HEK293T (cell line): ENCODE results near the gene CCDC7.

Experiments used
- CTCF ChIA-PET: fragments of 350-600 bp; formaldehyde crosslinking; extraction: SDS; loops from one replicate; lab custom pipeline; 2021; ENCODE audit warnings: antibody characterized with exemption, inconsistent platforms; lab: Yijun Ruan, JAX
- POLR2A ChIA-PET: fragments of 350-600 bp; formaldehyde crosslinking; extraction: SDS; loops from one replicate; lab custom pipeline; 2020; ENCODE audit warnings: antibody characterized with exemption, inconsistent platforms; lab: Yijun Ruan, JAX
- DNase-seq: peaks from one replicate; pipeline ENCODE4 v3.0.0; 2012; ENCODE audit warnings: mixed read lengths; ENCODE audit errors: extremely low spot score
- ARNT ChIP-seq: fragments of 450-650 bp; IDR thresholded peaks from 2 replicates; pipeline ENCODE4 v1.6.1; 2017; ENCODE audit warnings: mild to moderate bottlenecking
- BHLHE40 ChIP-seq: fragments of 450-650 bp; IDR thresholded peaks from 2 replicates; pipeline ENCODE4 v1.6.1; 2016; ENCODE audit warnings: mild to moderate bottlenecking, moderate library complexity, borderline replicate concordance
- CTBP1 ChIP-seq: fragments of 450-650 bp; IDR thresholded peaks from 2 replicates; pipeline ENCODE4 v1.6.1; 2016; ENCODE audit warnings: borderline replicate concordance
- ELF4 ChIP-seq: fragments of 450-650 bp; IDR thresholded peaks from 2 replicates; pipeline ENCODE4 v1.6.1; 2017; ENCODE audit warnings: antibody characterized with exemption
- FOXA1 ChIP-seq: fragments of 450-650 bp; IDR thresholded peaks from 2 replicates; pipeline ENCODE4 v1.6.1; 2016; ENCODE audit warnings: mild to moderate bottlenecking
- FOXK2 ChIP-seq: fragments of 450-650 bp; IDR thresholded peaks from 2 replicates; pipeline ENCODE4 v1.6.1; 2016; ENCODE audit warnings: mild to moderate bottlenecking
- FOXM1 ChIP-seq: fragments of 450-650 bp; IDR thresholded peaks from 2 replicates; pipeline ENCODE4 v1.6.1; 2017; ENCODE audit warnings: mild to moderate bottlenecking, borderline replicate concordance
- HDGF ChIP-seq: fragments of 450-650 bp; IDR thresholded peaks from 2 replicates; pipeline ENCODE4 v1.6.1; 2017; ENCODE audit warnings: antibody characterized with exemption, borderline replicate concordance
- L3MBTL2 ChIP-seq: fragments of 450-650 bp; conservative IDR thresholded peaks from 2 replicates; pipeline ENCODE4 v1.6.1; 2016; ENCODE audit warnings: mild to moderate bottlenecking
- LEF1 ChIP-seq: fragments of 450-650 bp; IDR thresholded peaks from 2 replicates; pipeline ENCODE4 v1.6.1; 2017; ENCODE audit warnings: mild to moderate bottlenecking, borderline replicate concordance
- NFRKB ChIP-seq: fragments of 450-650 bp; IDR thresholded peaks from 2 replicates; pipeline ENCODE4 v1.6.1; 2016; ENCODE audit warnings: mild to moderate bottlenecking, moderate library complexity
- SP1 ChIP-seq: fragments of 450-650 bp; IDR thresholded peaks from 2 replicates; pipeline ENCODE4 v1.6.1; 2017
- SUZ12 ChIP-seq: fragments of 450-650 bp; IDR thresholded peaks from 2 replicates; pipeline ENCODE4 v1.6.1; 2016; ENCODE audit warnings: mild to moderate bottlenecking
- TARDBP ChIP-seq: fragments of 450-650 bp; IDR thresholded peaks from 2 replicates; pipeline ENCODE4 v1.6.1; 2016
- ZNF384 ChIP-seq: fragments of 450-650 bp; IDR thresholded peaks from 2 replicates; pipeline ENCODE4 v1.6.1; 2016
- TF ChIP-seq, protein P1 (sequence below): fragments of 450-650 bp; IDR thresholded peaks from 2 replicates; pipeline ENCODE4 v1.6.1; 2016

Gene CCDC7

GRCh38 chr10:32773105-32773504, 327.2 kb downstream of the CCDC7 start:
- no peak for TF ChIP-seq FOXK2
- TF ChIP-seq TARDBP = no peak
- no peak for TF ChIP-seq L3MBTL2
- TF ChIP-seq ZNF384 = no peak
- no peak for TF ChIP-seq HDGF
- no peak for TF ChIP-seq FOXA1
- TF ChIP-seq BHLHE40 = no peak
- TF ChIP-seq LEF1 = no peak
- TF ChIP-seq NFRKB = no peak
- no peak for TF ChIP-seq SP1
- TF ChIP-seq FOXM1 = no peak
- no peak for TF ChIP-seq ARNT
- no peak for TF ChIP-seq ELF4
- TF ChIP-seq SUZ12 = no peak
- TF ChIP-seq CTBP1 = no peak
- TF ChIP-seq, protein P1, sequence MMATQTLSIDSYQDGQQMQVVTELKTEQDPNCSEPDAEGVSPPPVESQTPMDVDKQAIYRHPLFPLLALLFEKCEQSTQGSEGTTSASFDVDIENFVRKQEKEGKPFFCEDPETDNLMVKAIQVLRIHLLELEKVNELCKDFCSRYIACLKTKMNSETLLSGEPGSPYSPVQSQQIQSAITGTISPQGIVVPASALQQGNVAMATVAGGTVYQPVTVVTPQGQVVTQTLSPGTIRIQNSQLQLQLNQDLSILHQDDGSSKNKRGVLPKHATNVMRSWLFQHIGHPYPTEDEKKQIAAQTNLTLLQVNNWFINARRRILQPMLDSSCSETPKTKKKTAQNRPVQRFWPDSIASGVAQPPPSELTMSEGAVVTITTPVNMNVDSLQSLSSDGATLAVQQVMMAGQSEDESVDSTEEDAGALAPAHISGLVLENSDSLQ = no peak
- no peak for DNase-seq
- POLR2A ChIA-PET = no interaction called here
- CTCF ChIA-PET = no interaction called here

- CTCF ChIA-PET = no interaction called here
- POLR2A ChIA-PET = no interaction called here
- TF ChIP-seq SUZ12 (no peak), TARDBP (no peak), LEF1 (no peak), SP1 (no peak), NFRKB (no peak), FOXK2 (no peak), L3MBTL2 (no peak), ZNF384 (no peak), FOXM1 (no peak), ELF4 (no peak), CTBP1 (no peak), ARNT (no peak), BHLHE40 (no peak), FOXA1 (no peak), HDGF (no peak)
- TF ChIP-seq, protein P1 = no peak
- no peak for DNase-seq
Measured at GRCh38 chr10:32786968-32787367, 341.0 kb downstream of the CCDC7 start.

DNA sequence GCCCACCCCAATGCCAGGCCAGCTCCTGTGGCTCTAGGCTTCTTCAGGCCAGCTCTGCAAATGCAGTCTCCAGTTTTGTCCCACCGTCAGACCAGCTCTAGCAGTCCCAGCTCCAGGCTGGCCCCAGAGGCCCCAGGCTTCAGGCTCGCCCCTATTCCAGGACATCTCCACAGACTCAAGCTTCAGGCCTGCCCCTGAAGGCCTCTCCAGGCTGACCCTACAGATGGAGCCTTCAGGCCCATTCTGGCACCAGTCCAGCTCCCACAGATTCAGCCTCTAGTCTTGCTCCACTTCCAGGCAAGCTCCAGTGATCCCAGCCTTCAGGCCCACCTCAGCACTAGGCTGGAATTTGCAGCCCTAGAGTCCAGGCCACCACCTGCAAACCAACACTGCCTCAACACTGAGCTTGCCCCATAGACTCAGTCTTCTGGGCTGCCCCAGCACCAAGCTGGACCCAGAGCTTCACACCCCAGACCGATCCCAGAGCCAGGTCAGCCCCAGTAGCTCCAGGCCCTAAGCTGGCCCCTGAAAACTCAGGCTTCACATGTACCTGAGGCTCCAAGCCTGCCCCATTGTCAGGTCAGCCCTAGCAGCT, 341.8 kb downstream of the CCDC7 start:
- POLR2A ChIA-PET = no interaction called here
- CTCF ChIA-PET = no interaction called here
- DNase-seq = no peak
- no peak for TF ChIP-seq SUZ12
- TF ChIP-seq FOXA1 = no peak
- no peak for TF ChIP-seq TARDBP
- no peak for TF ChIP-seq ZNF384
- TF ChIP-seq LEF1 = no peak
- no peak for TF ChIP-seq ELF4
- TF ChIP-seq FOXK2 = no peak
- TF ChIP-seq ARNT = no peak
- TF ChIP-seq FOXM1 = no peak
- no peak for TF ChIP-seq SP1
- no peak for TF ChIP-seq HDGF
- TF ChIP-seq, protein P1 = no peak
- no peak for TF ChIP-seq L3MBTL2
- TF ChIP-seq CTBP1 = no peak
- no peak for TF ChIP-seq NFRKB
- TF ChIP-seq BHLHE40 = no peak

DNA sequence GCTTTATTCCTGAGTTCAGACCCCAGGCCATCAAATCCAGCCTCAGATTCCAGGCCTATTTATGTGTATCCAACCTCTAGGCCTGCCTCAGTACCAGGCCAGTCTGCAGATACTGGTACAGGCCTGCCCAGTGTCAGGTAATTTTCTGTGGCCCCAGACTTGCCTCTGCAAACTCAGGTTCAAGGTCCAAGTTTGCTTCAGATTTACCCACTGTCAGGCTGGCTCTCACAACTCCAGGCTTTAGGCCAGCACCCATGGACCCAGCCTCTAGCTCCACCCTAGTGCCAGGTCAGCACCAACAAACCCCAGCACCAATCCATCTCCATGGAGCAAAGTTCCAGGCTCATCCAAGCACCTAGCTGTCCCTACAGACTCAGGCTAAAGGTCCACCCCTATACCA, 342.4 kb downstream of the CCDC7 start:
- ChIA-PET POLR2A (no interaction called here), CTCF (interaction anchor here (0.6 kb wide), 1 partner anchor 393 kb away, joined by 5 read pairs; no protein-coding TSS in a partner anchor)
- no peak for DNase-seq
- TF ChIP-seq ZNF384 (no peak), SUZ12 (no peak), CTBP1 (no peak), SP1 (no peak)

- DNase-seq = no peak
- ChIA-PET CTCF (interaction anchor here (1.3 kb wide), 1 partner anchor 218 kb away, joined by 5 read pairs; no protein-coding TSS in a partner anchor), POLR2A (no interaction called here)
- TF ChIP-seq HDGF (no peak), CTBP1 (no peak), LEF1 (no peak)
Measured at GRCh38 chr10:32790483-32790882, 344.5 kb downstream of the CCDC7 start.

GRCh38 chr10:32793033-32793432, 347.1 kb downstream of the CCDC7 start:
- CTCF ChIA-PET = no interaction called here

More at GRCh38 chr10:32793033-32793432, 347.1 kb downstream of the CCDC7 start:
- DNase-seq = no peak
- POLR2A ChIA-PET = no interaction called here
- no peak for TF ChIP-seq BHLHE40
